K562 (cell line): ENCODE data around the gene C11orf98. TPM values are rescaled to one million over a fixed set of nuclear protein-coding genes. Genes with fewer than 3 reads are reported as not detected.
A peak's percentile ranks its signal among the peaks of the same experiment; 100 is the strongest.

Experiments
- CEBPB ChIP-seq: fragments of 450-650 bp; IDR thresholded peaks from 2 replicates; pipeline ENCODE4 v1.6.1; 2016; ENCODE audit warnings: missing genetic modification characterization, missing compliant biosample characterization
- CTBP1 ChIP-seq: fragments of 450-650 bp; IDR thresholded peaks from 2 replicates; pipeline ENCODE4 v1.6.1; 2016; ENCODE audit warnings: borderline replicate concordance
- HDAC1 ChIP-seq, 2 experiments: fragments of 450-650 bp; IDR thresholded peaks; 2 replicates each; pipeline ENCODE4 v1.6.1; 2016 to 2017; ENCODE audit warnings: inconsistent platforms in 1 of 2, mild to moderate bottlenecking in 1 of 2, moderate library complexity in 1 of 2
- HNRNPH1 ChIP-seq: fragments of 200-400 bp; formaldehyde crosslinking; optimal IDR thresholded peaks from 2 replicates; pipeline ENCODE3; 2017; ENCODE audit warnings: low read depth, mild to moderate bottlenecking, low read length, moderate library complexity
- KLF13 ChIP-seq: fragments of 450-650 bp; IDR thresholded peaks from 2 replicates; pipeline ENCODE4 v1.6.1; 2016; ENCODE audit warnings: missing genetic modification characterization, low read depth, mild to moderate bottlenecking, missing compliant biosample characterization, moderate library complexity, borderline replicate concordance
- MAFK ChIP-seq: IDR thresholded peaks from 2 replicates; pipeline ENCODE4 v1.6.1; 2011; ENCODE audit warnings: low read length, improper control_type of control experiment
- MXI1 ChIP-seq: IDR thresholded peaks from 2 replicates; pipeline ENCODE4 v1.6.1; 2011; ENCODE audit warnings: low read depth, mild to moderate bottlenecking, improper control_type of control experiment, low read length
- NCOA6 ChIP-seq: fragments of 450-650 bp; IDR thresholded peaks from 2 replicates; pipeline ENCODE4 v1.6.1; 2017; ENCODE audit warnings: mild to moderate bottlenecking
- NFE2 ChIP-seq: IDR thresholded peaks from 2 replicates; pipeline ENCODE4 v1.6.1; 2014; ENCODE audit warnings: antibody characterized with exemption, low read depth
- NFIC ChIP-seq: fragments of 450-650 bp; IDR thresholded peaks from 2 replicates; pipeline ENCODE4 v1.6.1; 2017; ENCODE audit warnings: mild to moderate bottlenecking, inconsistent platforms
- POLR2AphosphoS5 ChIP-seq: IDR thresholded peaks from 2 replicates; pipeline ENCODE4 v1.6.1; 2011; ENCODE audit warnings: mild to moderate bottlenecking, low read depth, low read length, moderate library complexity; ENCODE audit not compliant: control insufficient read depth, insufficient read depth
- PURB ChIP-seq: sonication (generic); formaldehyde crosslinking; IDR thresholded peaks from 2 replicates; pipeline ENCODE4 v1.9.0; 2021; ENCODE audit warnings: low read depth, mild to moderate bottlenecking, missing genetic modification reagents
- RFX1 ChIP-seq: fragments of 450-650 bp; IDR thresholded peaks from 2 replicates; pipeline ENCODE4 v1.6.1; 2016; ENCODE audit warnings: mild to moderate bottlenecking, moderate library complexity
- SAFB2 ChIP-seq: fragments of 200-400 bp; formaldehyde crosslinking; IDR thresholded peaks from 2 replicates; pipeline ENCODE4 v1.6.1; 2018; ENCODE audit warnings: borderline replicate concordance, low read length, low read depth, moderate library complexity; ENCODE audit not compliant: severe bottlenecking
- SIN3A ChIP-seq, 2 experiments: fragments of 150-350 bp in 1 of 2; IDR thresholded peaks; 2 replicates each; pipeline ENCODE4 v1.6.1; 2011 to 2016; ENCODE audit warnings: borderline replicate concordance in 2 of 2, low read depth in 2 of 2, low read length in 2 of 2, mild to moderate bottlenecking in 2 of 2, moderate library complexity in 2 of 2; ENCODE audit not compliant: control insufficient read depth in 1 of 2
- SMARCE1 ChIP-seq: fragments of 450-650 bp; IDR thresholded peaks from 2 replicates; pipeline ENCODE4 v1.7.1; 2016; ENCODE audit warnings: mild to moderate bottlenecking
- SP2 ChIP-seq: IDR thresholded peaks from 2 replicates; pipeline ENCODE4 v1.6.1; 2011; ENCODE audit warnings: mild to moderate bottlenecking, low read depth, low read length, moderate library complexity; ENCODE audit not compliant: poor library complexity, severe bottlenecking; ENCODE audit errors: extremely low read depth
- STAG1 ChIP-seq: sonication (generic); formaldehyde crosslinking; IDR thresholded peaks from 2 replicates; pipeline ENCODE4 v1.5.0; 2020; ENCODE audit warnings: missing genetic modification reagents, borderline replicate concordance
- ZBTB7A ChIP-seq: IDR thresholded peaks from 2 replicates; pipeline ENCODE4 v1.6.1; 2011; ENCODE audit warnings: low read depth, mild to moderate bottlenecking, low read length, moderate library complexity, borderline replicate concordance; ENCODE audit not compliant: control insufficient read depth
- ZNF384 ChIP-seq: IDR thresholded peaks from 2 replicates; pipeline ENCODE4 v1.6.1; 2012; ENCODE audit warnings: low read depth, low read length, improper control_type of control experiment
- polyA plus RNA-seq, 8 experiments: library from polyadenylated mRNA; depleted of rRNA in 4 of 8; stranded (reverse) in 5 of 8; unstranded in 3 of 8; fragments of >200 nt; fragmentation: Nextera tagmentation in 2 of 8; fragmentation: Illumina TruSeq in 1 of 8; extraction: Ambion mirVana in 2 of 8; extraction: Trizol in 1 of 8; gene quantifications; 2 replicates each; pipeline versions ENCODE4 v1.2.1 to v1.2.3, GENCODE V29; 2011 to 2014; ENCODE audit warnings: inconsistent platforms in 1 of 8, missing spikeins in 1 of 8
- total RNA-seq, 7 experiments: library from RNA; depleted of rRNA in 6 of 7; stranded (reverse); fragments of >200 nt in 6 of 7; fragmentation: Illumina TruSeq in 2 of 7; extraction: Trizol in 2 of 7; gene quantifications; 2 replicates each; pipeline versions ENCODE4 v1.2.1 to v1.2.3, GENCODE V29; 2011 to 2021; ENCODE audit warnings: low replicate concordance in 1 of 7
- TF ChIP-seq, protein P1 (sequence below), 2 experiments: IDR thresholded peaks; 2 replicates each; pipeline ENCODE4 v1.6.1; 2011; ENCODE audit warnings: borderline replicate concordance in 1 of 2, control low read depth in 1 of 2, low read depth in 1 of 2, low read length in 1 of 2, mild to moderate bottlenecking in 1 of 2, mixed read lengths in 1 of 2, moderate library complexity in 1 of 2; ENCODE audit not compliant: insufficient read depth in 1 of 2, insufficient read length in 1 of 2, poor library complexity in 1 of 2, severe bottlenecking in 1 of 2; ENCODE audit errors: extremely low read depth in 1 of 2
- TF ChIP-seq, protein P2 (sequence below): fragments of 450-650 bp; IDR thresholded peaks from 2 replicates; pipeline ENCODE4 v1.6.1; 2017; ENCODE audit warnings: mild to moderate bottlenecking, moderate library complexity

Gene C11orf98
- total and polyA plus RNA-seq, 9 of the 15 experiments (the other 6 are each of a cell fraction or from before 2014, with no cell fraction given), result 103 to 352 (median 218) TPM

DNA sequence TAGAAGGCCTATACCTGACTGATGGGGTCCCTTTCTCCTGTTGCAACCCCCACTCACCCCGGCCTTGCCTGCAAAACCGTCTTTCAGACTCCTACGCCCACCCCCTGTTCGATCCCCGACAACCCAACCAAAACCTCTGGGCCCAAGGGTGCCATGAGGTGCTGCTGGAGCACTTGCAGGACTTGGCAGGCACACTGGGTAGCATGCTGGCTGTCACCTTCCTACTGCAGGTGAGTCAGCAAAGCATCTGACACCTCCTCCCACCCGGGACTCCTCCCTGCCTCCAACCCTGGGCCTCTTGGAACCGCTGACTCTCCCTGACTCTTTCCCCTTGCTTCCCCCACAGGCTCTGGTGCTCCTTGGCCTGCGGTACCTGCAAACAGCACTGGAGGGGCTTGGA lies 50.7 kb downstream of the C11orf98 start (continued):
- TF ChIP-seq CTBP1 (peak; percentile 58; the same call in 1 of the 2 replicates), NFIC (0 out of 2 replicates have a peak, but pooled peaks have one; percentile 16), SAFB2 (no peak), NFE2 (peak; percentile 89), ZBTB7A (0 out of 2 replicates have a peak, but pooled peaks have one; percentile 15), POLR2AphosphoS5 (0 out of 2 replicates have a peak, but pooled peaks have one; percentile 23), RFX1 (no peak), HNRNPH1 (no peak), SP2 (no peak), CEBPB (no peak), MXI1 (no peak), HDAC1 (IDR thresholded peaks at IDR 0.05) (0 out of 4 replicates have a peak, but pooled peaks of 1 of the 2 experiments have one; percentile 39), STAG1 (CRISPR knock-in tag) (no peak), MAFK (peak; percentile 61), SMARCE1 (peak; percentile 25; the same call in 1 of the 2 replicates), NCOA6 (no peak), KLF13 (tag) (no peak), ZNF384 (no peak), PURB (no peak), SIN3A (IDR thresholded peaks at IDR 0.05; ENCODE audit: borderline replicate concordance in 2 of 2, control insufficient read depth in 1 of 2, low read depth in 2 of 2, low read length in 2 of 2) (peak in 1 of 2 experiments; percentile 44; a peak in 1 of 4 replicates)
- TF ChIP-seq, protein P1, sequence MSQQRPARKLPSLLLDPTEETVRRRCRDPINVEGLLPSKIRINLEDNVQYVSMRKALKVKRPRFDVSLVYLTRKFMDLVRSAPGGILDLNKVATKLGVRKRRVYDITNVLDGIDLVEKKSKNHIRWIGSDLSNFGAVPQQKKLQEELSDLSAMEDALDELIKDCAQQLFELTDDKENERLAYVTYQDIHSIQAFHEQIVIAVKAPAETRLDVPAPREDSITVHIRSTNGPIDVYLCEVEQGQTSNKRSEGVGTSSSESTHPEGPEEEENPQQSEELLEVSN (IDR thresholded peaks at IDR 0.05; ENCODE audit: borderline replicate concordance in 1 of 2, extremely low read depth in 1 of 2, insufficient read depth in 1 of 2, insufficient read length in 1 of 2, low read depth in 1 of 2, low read length in 1 of 2, poor library complexity in 1 of 2, severe bottlenecking in 1 of 2), result peak in 1 of 2 experiments; percentile 18
- TF ChIP-seq, protein P2, sequence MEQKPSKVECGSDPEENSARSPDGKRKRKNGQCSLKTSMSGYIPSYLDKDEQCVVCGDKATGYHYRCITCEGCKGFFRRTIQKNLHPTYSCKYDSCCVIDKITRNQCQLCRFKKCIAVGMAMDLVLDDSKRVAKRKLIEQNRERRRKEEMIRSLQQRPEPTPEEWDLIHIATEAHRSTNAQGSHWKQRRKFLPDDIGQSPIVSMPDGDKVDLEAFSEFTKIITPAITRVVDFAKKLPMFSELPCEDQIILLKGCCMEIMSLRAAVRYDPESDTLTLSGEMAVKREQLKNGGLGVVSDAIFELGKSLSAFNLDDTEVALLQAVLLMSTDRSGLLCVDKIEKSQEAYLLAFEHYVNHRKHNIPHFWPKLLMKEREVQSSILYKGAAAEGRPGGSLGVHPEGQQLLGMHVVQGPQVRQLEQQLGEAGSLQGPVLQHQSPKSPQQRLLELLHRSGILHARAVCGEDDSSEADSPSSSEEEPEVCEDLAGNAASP, result no peak
